LNCAP (cell line): Measurements from ENCODE around the gene MAP3K14.

Source experiments
- CTCF ChIP-seq: fragments of 450-650 bp; IDR thresholded peaks from 2 replicates; pipeline ENCODE4 v1.5.1; 2017; ENCODE audit warnings: mild to moderate bottlenecking

MAP3K14 gene

DNA sequence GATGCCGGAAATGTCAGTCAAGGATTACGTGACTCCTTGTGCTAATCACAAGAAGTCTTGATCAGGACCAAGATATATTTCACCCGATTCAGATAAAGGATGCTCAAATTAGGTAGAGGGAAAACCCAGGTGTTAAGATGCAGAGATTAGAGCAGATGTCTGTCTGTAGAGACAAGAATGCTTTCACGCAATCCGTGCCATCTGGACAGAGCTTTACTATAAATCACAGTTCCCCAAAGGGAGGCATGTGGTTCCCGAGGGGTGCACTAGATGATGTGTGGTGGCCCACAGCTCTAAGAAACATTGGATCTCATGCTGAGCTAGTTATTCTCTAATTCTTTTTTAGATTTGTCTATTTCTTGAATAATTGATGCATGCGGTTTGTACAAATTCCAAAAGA is 9.8 kb upstream of the MAP3K14 start:
- TF ChIP-seq CTCF = no peak

- TF ChIP-seq CTCF = no peak
Observed at GRCh38 chr17:45325810-45326209, 9.0 kb upstream of the MAP3K14 start.

DNA sequence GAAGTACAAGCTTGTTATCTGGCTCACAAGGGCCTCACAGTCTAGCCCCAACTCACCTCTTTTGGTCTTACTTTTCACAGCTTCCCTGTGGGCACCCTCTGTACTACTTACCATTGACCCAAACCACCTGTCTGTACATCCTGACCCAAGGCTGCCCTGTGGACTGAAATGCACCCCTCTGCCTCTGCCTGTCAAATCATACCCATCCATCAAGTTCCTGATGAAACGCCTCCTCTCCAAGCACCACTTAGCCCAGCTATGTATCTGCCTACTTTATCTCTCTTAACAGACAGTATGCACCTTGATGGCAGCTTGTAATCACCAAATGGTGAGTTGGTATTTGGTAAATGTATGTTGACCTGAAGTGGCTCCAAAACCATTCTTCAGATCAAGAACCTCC is 7.5 kb upstream of the MAP3K14 start:
- no peak for TF ChIP-seq CTCF

GRCh38 chr17:45322168-45322567 is 5.3 kb upstream of the MAP3K14 start:
- TF ChIP-seq CTCF = no peak

DNA sequence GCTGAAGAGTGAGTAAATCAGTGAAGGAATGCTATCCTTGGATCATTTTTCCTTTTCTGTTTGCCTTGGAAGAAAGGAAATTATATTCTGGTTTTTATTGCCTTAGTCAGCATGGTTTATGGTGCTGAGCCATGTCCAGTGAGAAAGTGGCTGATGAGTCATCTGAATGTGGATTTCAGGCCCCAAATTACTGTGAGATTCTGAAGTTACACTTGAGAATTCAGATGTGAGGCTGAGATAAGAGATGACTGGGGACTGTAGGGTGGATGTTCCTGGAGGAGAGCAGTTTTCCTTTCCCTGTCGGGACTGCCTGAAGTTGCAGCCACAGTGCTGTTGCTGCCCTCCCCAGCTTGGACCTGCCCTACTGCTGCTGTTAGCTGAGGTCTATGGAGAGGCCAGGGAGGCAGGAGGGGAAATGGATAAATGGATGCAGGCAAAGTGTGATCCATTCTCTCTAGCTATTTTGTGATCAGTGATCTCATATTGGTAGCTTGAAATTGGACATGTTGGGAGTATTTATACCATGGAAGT is 4.2 kb upstream of the MAP3K14 start:
- no peak for TF ChIP-seq CTCF

- no peak for TF ChIP-seq CTCF
Observed at GRCh38 chr17:45320349-45320930, 3.6 kb upstream of the MAP3K14 start.

DNA sequence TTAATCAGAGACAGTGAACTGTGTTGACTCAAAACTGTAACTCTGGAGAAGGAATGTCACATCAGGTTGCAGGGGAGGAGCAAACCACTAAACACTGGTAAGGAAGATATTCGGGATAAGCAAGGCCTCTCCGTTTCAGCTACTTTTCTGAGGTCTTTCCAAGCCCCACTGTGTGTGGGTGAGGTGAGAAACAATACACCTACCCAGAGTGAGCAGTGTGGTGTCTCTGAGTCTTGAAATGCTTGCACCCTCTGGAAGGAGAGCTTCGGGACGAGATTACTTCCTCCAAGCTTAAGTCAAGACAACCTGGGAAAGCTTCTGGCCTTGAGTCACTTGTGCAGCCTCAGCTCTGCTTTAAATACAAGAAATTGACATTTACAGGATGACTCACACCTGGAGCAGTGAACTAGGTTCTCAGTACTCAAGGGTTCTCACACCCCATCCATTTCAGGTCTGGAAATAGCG is 2.5 kb upstream of the MAP3K14 start:
- TF ChIP-seq CTCF = no peak
